Measurements from ENCODE around the gene JARID2. TPM values are rescaled to one million over a fixed set of nuclear protein-coding genes. Genes with fewer than 3 reads are reported as not detected.

Gene JARID2
- total and polyA plus RNA-seq, 4 donors: 3.8 to 14.8 (median 12.0) TPM

- TF ChIP-seq CTCF (IDR thresholded peaks at IDR 0.05; ENCODE audit: control extremely low read depth, extremely low read depth): no peak
- peak; percentile 27 for ATAC-seq (ENCODE audit: insufficient read depth, low FRiP score)
- peak in 2 of 3 donors; percentile 47 to 62 for DNase-seq
- no peak overlapping the region for H3K4me3 ChIP-seq
- H3K4me1 ChIP-seq (ENCODE audit: control insufficient read depth in 5 of 5, insufficient read depth in 5 of 5, low read length in 5 of 5): peaks cover 12 to 30% (median 18%) of the 10 kb centered on the region in 5 donors
- H3K27ac ChIP-seq (ENCODE audit: low read depth in 1 of 2, low read length in 1 of 2): peak overlapping the region; percentile 47 to 74
- no peaks in the 10 kb centered on the region for H3K9me3 ChIP-seq (ENCODE audit: control insufficient read depth in 4 of 4, insufficient read depth in 3 of 4, low read length in 3 of 4)
- 48 to 55% methylated on average over 6 of the region's 6 CpGs for WGBS, 2 donors
- H3K9ac ChIP-seq (ENCODE audit: insufficient read depth in 1 of 2, low read length in 2 of 2): no peak overlapping the region
- H3K36me3 ChIP-seq (ENCODE audit: control insufficient read depth in 4 of 4, insufficient read depth in 4 of 4, low read length in 4 of 4): peaks cover 0 to 9% (median 6%) of the 10 kb centered on the region in 4 donors
- no peaks in the 10 kb centered on the region for H3K27me3 ChIP-seq (ENCODE audit: control insufficient read depth in 3 of 3, insufficient read depth in 3 of 3, low read length in 2 of 3)
Measured at GRCh38 chr6:15473741-15474161, 227.9 kb downstream of the JARID2 start.

- Histone ChIP-seq H3K36me3 (ENCODE audit: control insufficient read depth in 4 of 4, insufficient read depth in 4 of 4, low read length in 4 of 4) (peaks cover 0 to 6% (median 5%) of the 10 kb centered on the region in 4 donors), H3K4me3 (no peak overlapping the region), H3K9me3 (ENCODE audit: control insufficient read depth in 4 of 4, insufficient read depth in 3 of 4, low read length in 3 of 4) (no peaks in the 10 kb centered on the region), H3K9ac (ENCODE audit: insufficient read depth in 1 of 2, low read length in 2 of 2) (no peak overlapping the region), H3K27ac (ENCODE audit: low read depth in 1 of 2, low read length in 1 of 2) (peak overlapping the region in 1 of 2 donors; percentile 47), H3K4me1 (ENCODE audit: control insufficient read depth in 5 of 5, insufficient read depth in 5 of 5, low read length in 5 of 5) (peaks cover 12 to 30% (median 18%) of the 10 kb centered on the region in 5 donors), H3K27me3 (ENCODE audit: control insufficient read depth in 3 of 3, insufficient read depth in 3 of 3, low read length in 2 of 3) (no peaks in the 10 kb centered on the region)
- 37 to 52% methylated on average over 2 of the region's 2 CpGs for WGBS, 2 donors
- no peak for TF ChIP-seq CTCF (IDR thresholded peaks at IDR 0.05; ENCODE audit: control extremely low read depth, extremely low read depth)
- ATAC-seq (ENCODE audit: insufficient read depth, low FRiP score): no peak
- no peak for DNase-seq
Measured at GRCh38 chr6:15474196-15474595, 228.3 kb downstream of the JARID2 start.

GRCh38 chr6:15475261-15475660 is 229.4 kb downstream of the JARID2 start:
- Histone ChIP-seq H3K9ac (ENCODE audit: insufficient read depth in 1 of 2, low read length in 2 of 2) (no peak overlapping the region), H3K4me3 (no peak overlapping the region), H3K27me3 (ENCODE audit: control insufficient read depth in 3 of 3, insufficient read depth in 3 of 3, low read length in 2 of 3) (no peaks in the 10 kb centered on the region), H3K27ac (ENCODE audit: low read depth in 1 of 2, low read length in 1 of 2) (peak overlapping the region; percentile 39 to 41), H3K36me3 (ENCODE audit: control insufficient read depth in 4 of 4, insufficient read depth in 4 of 4, low read length in 4 of 4) (peaks cover 0 to 4% (median 3%) of the 10 kb centered on the region in 4 donors), H3K4me1 (ENCODE audit: control insufficient read depth in 5 of 5, insufficient read depth in 5 of 5, low read length in 5 of 5) (peaks cover 14 to 38% (median 21%) of the 10 kb centered on the region in 5 donors), H3K9me3 (ENCODE audit: control insufficient read depth in 4 of 4, insufficient read depth in 3 of 4, low read length in 3 of 4) (no peaks in the 10 kb centered on the region)
- WGBS, 2 donors: 66 to 73% methylated on average over 6 of the region's 6 CpGs
- TF ChIP-seq CTCF (IDR thresholded peaks at IDR 0.05; ENCODE audit: control extremely low read depth, extremely low read depth): no peak
- DNase-seq (no peak), ATAC-seq (ENCODE audit: insufficient read depth, low FRiP score) (no peak)

GRCh38 chr6:15475872-15476271 is 230.0 kb downstream of the JARID2 start:
- WGBS, 2 donors: 61 to 76% methylated on average over 4 of the region's 4 CpGs
- Histone ChIP-seq H3K4me1 (ENCODE audit: control insufficient read depth in 5 of 5, insufficient read depth in 5 of 5, low read length in 5 of 5) (peaks cover 14 to 44% (median 25%) of the 10 kb centered on the region in 5 donors), H3K27me3 (ENCODE audit: control insufficient read depth in 3 of 3, insufficient read depth in 3 of 3, low read length in 2 of 3) (no peaks in the 10 kb centered on the region), H3K36me3 (ENCODE audit: control insufficient read depth in 4 of 4, insufficient read depth in 4 of 4, low read length in 4 of 4) (peaks cover 0 to 4% (median 0%) of the 10 kb centered on the region in 4 donors), H3K9me3 (ENCODE audit: control insufficient read depth in 4 of 4, insufficient read depth in 3 of 4, low read length in 3 of 4) (no peaks in the 10 kb centered on the region), H3K27ac (ENCODE audit: low read depth in 1 of 2, low read length in 1 of 2) (peak overlapping the region in 1 of 2 donors; percentile 41), H3K9ac (ENCODE audit: insufficient read depth in 1 of 2, low read length in 2 of 2) (no peak overlapping the region), H3K4me3 (no peak overlapping the region)
- no peak for ATAC-seq (ENCODE audit: insufficient read depth, low FRiP score)
- no peak for DNase-seq
- no peak for TF ChIP-seq CTCF (IDR thresholded peaks at IDR 0.05; ENCODE audit: control extremely low read depth, extremely low read depth)
